Measurements from ENCODE around the gene SLC39A10.

The SLC39A10 gene

GRCh38 chr2:195763866-195764265, 106.8 kb downstream of the SLC39A10 start:
- no peak overlapping the region for H3K4me3 ChIP-seq (ENCODE audit: low read length)
- no peak for DNase-seq (ENCODE audit: low read depth, low spot score)

- DNase-seq (ENCODE audit: low read depth, low spot score), result no peak
- no peak overlapping the region for H3K4me3 ChIP-seq (ENCODE audit: low read length)
Measured at GRCh38 chr2:195766691-195767090, 109.7 kb downstream of the SLC39A10 start.

GRCh38 chr2:195768431-195768830, 111.4 kb downstream of the SLC39A10 start:
- no peak overlapping the region for H3K4me3 ChIP-seq (ENCODE audit: low read length)
- DNase-seq (ENCODE audit: low read depth, low spot score), result no peak

GRCh38 chr2:195769975-195770374, 112.9 kb downstream of the SLC39A10 start:
- H3K4me3 ChIP-seq (ENCODE audit: low read length), result no peak overlapping the region
- DNase-seq (ENCODE audit: low read depth, low spot score), result no peak

GRCh38 chr2:195779491-195779890, 122.5 kb downstream of the SLC39A10 start:
- no peak for DNase-seq (ENCODE audit: low read depth, low spot score)
- no peak overlapping the region for H3K4me3 ChIP-seq (ENCODE audit: low read length)

- DNase-seq (ENCODE audit: low read depth, low spot score), result no peak
- H3K4me3 ChIP-seq (ENCODE audit: low read length), result no peak overlapping the region
Measured at GRCh38 chr2:195782156-195782555, 125.1 kb downstream of the SLC39A10 start.
